Measurements from ENCODE around the gene VCL.

- no peak for TF ChIP-seq POLR2A (IDR thresholded peaks at IDR 0.05)
- TF ChIP-seq, protein P1, sequence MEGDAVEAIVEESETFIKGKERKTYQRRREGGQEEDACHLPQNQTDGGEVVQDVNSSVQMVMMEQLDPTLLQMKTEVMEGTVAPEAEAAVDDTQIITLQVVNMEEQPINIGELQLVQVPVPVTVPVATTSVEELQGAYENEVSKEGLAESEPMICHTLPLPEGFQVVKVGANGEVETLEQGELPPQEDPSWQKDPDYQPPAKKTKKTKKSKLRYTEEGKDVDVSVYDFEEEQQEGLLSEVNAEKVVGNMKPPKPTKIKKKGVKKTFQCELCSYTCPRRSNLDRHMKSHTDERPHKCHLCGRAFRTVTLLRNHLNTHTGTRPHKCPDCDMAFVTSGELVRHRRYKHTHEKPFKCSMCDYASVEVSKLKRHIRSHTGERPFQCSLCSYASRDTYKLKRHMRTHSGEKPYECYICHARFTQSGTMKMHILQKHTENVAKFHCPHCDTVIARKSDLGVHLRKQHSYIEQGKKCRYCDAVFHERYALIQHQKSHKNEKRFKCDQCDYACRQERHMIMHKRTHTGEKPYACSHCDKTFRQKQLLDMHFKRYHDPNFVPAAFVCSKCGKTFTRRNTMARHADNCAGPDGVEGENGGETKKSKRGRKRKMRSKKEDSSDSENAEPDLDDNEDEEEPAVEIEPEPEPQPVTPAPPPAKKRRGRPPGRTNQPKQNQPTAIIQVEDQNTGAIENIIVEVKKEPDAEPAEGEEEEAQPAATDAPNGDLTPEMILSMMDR (IDR thresholded peaks at IDR 0.05), result no peak
- no peak for TF ChIP-seq EP300 (IDR thresholded peaks at IDR 0.05)
Observed at GRCh38 chr10:74145133-74145532, 147.2 kb downstream of the VCL start.
